Vagina (tissue), 2 donors: ENCODE measurements around the gene RSPO1.

ENCODE experiments used
- POLR2A ChIP-seq, 2 donors: fragments of 450-650 bp; IDR thresholded peaks; one replicate each; pipeline ENCODE4 v1.6.1; 2017; ENCODE audit warnings: antibody characterized with exemption in 2 of 2, mild to moderate bottlenecking in 2 of 2, moderate library complexity in 2 of 2
- TF ChIP-seq, protein P1 (sequence below), 3 experiments: fragments of 450-650 bp in 2 of 3; fragments of 200-600 bp in 1 of 3; sonication (generic) in 1 of 3; IDR thresholded peaks; one replicate each; pipeline ENCODE4 v1.5.1; 2017 to 2019; ENCODE audit warnings: antibody characterized with exemption in 3 of 3, mild to moderate bottlenecking in 2 of 3, moderate library complexity in 2 of 3

GRCh38 chr1:37570528-37571334 lies 64.0 kb downstream of the RSPO1 start:
- TF ChIP-seq, protein P1, sequence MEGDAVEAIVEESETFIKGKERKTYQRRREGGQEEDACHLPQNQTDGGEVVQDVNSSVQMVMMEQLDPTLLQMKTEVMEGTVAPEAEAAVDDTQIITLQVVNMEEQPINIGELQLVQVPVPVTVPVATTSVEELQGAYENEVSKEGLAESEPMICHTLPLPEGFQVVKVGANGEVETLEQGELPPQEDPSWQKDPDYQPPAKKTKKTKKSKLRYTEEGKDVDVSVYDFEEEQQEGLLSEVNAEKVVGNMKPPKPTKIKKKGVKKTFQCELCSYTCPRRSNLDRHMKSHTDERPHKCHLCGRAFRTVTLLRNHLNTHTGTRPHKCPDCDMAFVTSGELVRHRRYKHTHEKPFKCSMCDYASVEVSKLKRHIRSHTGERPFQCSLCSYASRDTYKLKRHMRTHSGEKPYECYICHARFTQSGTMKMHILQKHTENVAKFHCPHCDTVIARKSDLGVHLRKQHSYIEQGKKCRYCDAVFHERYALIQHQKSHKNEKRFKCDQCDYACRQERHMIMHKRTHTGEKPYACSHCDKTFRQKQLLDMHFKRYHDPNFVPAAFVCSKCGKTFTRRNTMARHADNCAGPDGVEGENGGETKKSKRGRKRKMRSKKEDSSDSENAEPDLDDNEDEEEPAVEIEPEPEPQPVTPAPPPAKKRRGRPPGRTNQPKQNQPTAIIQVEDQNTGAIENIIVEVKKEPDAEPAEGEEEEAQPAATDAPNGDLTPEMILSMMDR (IDR thresholded peaks at IDR 0.05) = no peak
- no peak for TF ChIP-seq POLR2A (IDR thresholded peaks at IDR 0.05)
